Urothelium cell line (cell line): ENCODE data around the gene ZNF688.

Experiments
- DNase-seq: peaks from one replicate; pipeline ENCODE4 v3.0.0; 2011; ENCODE audit warnings: low spot score, mixed read lengths
- FAIRE-seq: peaks from 2 replicates; lab custom pipeline; 2011; peaks lifted over from hg19 to GRCh38; lab: Jason Lieb, UNC

ZNF688 gene

GRCh38 chr16:30521873-30522641 is 49.5 kb downstream of the ZNF688 start:
- FAIRE-seq (no peak), DNase-seq (no peak)

DNA sequence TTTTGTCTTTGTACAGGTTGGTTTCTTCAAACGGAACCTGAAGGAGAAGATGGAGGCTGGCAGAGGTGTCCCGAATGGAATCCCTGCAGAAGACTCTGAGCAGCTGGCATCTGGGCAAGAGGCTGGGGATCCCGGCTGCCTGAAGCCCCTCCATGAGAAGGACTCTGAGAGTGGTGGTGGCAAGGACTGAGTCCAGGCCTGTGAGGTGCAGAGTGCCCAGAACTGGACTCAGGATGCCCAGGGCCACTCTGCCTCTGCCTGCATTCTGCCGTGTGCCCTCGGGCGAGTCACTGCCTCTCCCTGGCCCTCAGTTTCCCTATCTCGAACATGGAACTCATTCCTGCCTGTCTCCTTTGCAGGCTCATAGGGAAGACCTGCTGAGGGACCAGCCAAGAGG is 50.0 kb downstream of the ZNF688 start:
- DNase-seq (no peak), FAIRE-seq (no peak)
